ENCODE measurements around the gene NUB1.

DNA sequence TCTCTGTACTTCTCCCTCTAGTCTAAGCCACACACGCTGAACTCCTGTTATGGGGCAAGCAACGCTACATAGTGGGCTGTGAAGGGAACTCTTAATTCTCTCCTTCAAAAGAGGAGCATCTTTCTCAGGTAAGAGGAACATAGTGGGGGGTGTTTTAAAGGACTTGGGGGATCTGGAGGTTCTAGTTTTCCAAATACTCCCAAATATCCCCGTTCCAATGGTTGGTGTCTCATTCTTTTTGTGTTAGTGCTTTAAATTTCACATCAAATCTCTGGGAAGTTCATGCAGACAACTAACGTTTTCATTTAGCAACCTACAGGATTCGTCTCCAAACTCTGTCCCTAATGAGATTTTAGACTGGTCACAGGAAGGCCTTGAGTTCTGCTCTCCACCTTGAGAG lies 80.6 kb downstream of the NUB1 start:
- TF ChIP-seq, protein P1, sequence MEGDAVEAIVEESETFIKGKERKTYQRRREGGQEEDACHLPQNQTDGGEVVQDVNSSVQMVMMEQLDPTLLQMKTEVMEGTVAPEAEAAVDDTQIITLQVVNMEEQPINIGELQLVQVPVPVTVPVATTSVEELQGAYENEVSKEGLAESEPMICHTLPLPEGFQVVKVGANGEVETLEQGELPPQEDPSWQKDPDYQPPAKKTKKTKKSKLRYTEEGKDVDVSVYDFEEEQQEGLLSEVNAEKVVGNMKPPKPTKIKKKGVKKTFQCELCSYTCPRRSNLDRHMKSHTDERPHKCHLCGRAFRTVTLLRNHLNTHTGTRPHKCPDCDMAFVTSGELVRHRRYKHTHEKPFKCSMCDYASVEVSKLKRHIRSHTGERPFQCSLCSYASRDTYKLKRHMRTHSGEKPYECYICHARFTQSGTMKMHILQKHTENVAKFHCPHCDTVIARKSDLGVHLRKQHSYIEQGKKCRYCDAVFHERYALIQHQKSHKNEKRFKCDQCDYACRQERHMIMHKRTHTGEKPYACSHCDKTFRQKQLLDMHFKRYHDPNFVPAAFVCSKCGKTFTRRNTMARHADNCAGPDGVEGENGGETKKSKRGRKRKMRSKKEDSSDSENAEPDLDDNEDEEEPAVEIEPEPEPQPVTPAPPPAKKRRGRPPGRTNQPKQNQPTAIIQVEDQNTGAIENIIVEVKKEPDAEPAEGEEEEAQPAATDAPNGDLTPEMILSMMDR (IDR thresholded peaks at IDR 0.05), result no peak
- no peak for TF ChIP-seq POLR2A (IDR thresholded peaks at IDR 0.05)
